ENCODE measurements around the gene C12orf60. TPM values are rescaled to one million over a fixed set of nuclear protein-coding genes. Genes with fewer than 3 reads are reported as not detected.

The C12orf60 gene
- total and polyA plus RNA-seq, 2 experiments from 2014 or later, result 1.0 to 1.7 TPM

GRCh38 chr12:14844401-14844800 lies 40.9 kb downstream of the C12orf60 start:
- H3K36me3 ChIP-seq, result no peaks in the 10 kb centered on the region
- no peak overlapping the region for H3K4me3 ChIP-seq
- DNase-seq (ENCODE audit: low read depth in 1 of 2, low spot score in 1 of 2), result no peak
- no peak overlapping the region for H3K27ac ChIP-seq
- TF ChIP-seq CTCF (IDR thresholded peaks at IDR 0.05; ENCODE audit: low read depth, low read length), result no peak
- no peaks in the 10 kb centered on the region for H3K4me1 ChIP-seq (ENCODE audit: low read depth)
- no peaks in the 10 kb centered on the region for H3K27me3 ChIP-seq
- no peaks in the 10 kb centered on the region for H3K9me3 ChIP-seq (ENCODE audit: low read depth)

DNA sequence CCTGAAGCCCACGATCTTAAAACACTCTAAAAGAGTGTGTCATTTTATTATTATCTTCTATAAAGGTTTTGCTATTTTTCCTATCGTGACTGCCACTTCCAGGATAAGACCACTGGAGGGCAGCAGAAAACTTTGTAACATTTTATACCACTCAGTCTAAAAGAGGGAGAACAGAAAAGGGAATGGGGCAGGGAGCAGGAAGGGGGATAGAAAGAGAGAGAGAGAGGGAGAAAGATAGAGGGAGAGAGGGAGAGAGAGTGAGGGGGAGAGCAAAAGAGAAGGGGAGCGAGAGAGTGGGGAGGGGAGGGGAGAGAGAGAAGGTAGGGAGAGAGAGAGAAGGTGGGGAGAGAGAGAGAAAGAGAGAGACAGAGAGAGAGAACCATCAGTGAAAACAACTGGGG lies 41.9 kb downstream of the C12orf60 start:
- peak; percentile 74 for TF ChIP-seq CTCF (IDR thresholded peaks at IDR 0.05; ENCODE audit: low read depth, low read length)
- no peak overlapping the region for H3K27ac ChIP-seq
- H3K4me3 ChIP-seq, result no peak overlapping the region

DNA sequence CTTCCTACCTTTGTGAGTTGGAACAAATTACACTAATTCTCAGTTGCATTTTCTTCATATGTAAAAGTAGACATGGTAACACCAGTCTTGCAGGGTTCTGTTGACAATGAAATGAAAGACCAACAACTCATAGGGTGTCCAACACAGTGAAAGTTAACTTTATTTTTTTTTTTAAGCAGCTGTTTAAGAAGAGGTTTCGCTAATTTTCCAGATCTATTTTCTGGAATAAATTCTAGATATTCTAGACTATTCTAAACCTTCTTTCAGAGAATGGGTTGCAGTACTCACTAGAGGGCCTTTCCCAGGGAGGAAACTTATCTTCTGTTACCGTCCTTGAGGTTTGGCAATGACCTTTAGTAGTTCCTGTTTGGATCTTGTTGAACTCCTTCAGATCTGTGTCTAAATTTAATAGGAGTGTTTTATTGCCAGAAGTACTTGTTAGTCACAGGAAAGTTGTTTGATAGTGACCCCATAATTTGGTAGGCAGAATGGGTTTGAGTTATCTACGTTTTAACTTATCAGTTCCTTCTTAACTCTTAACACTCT lies 42.6 kb downstream of the C12orf60 start:
- no peak overlapping the region for H3K27ac ChIP-seq
- no peak overlapping the region for H3K4me3 ChIP-seq
- DNase-seq (ENCODE audit: low read depth in 1 of 2, low spot score in 1 of 2), result peak in 1 of 2 donors; percentile 78
- H3K9me3 ChIP-seq (ENCODE audit: low read depth), result no peaks in the 10 kb centered on the region
- peak; percentile 16 for TF ChIP-seq CTCF (IDR thresholded peaks at IDR 0.05; ENCODE audit: low read depth, low read length)
- no peaks in the 10 kb centered on the region for H3K27me3 ChIP-seq
- H3K4me1 ChIP-seq (ENCODE audit: low read depth), result no peaks in the 10 kb centered on the region
- H3K36me3 ChIP-seq, result no peaks in the 10 kb centered on the region

More for the DNA sequence above, 41.9 kb downstream of the C12orf60 start:
- H3K4me1 ChIP-seq (ENCODE audit: low read depth), result no peaks in the 10 kb centered on the region
- no peaks in the 10 kb centered on the region for H3K27me3 ChIP-seq
- H3K9me3 ChIP-seq (ENCODE audit: low read depth), result no peaks in the 10 kb centered on the region
- H3K36me3 ChIP-seq, result no peaks in the 10 kb centered on the region
- peak; percentile 76 to 80 for DNase-seq (ENCODE audit: low read depth in 1 of 2, low spot score in 1 of 2)

GRCh38 chr12:14846876-14847580 lies 43.6 kb downstream of the C12orf60 start:
- no peak overlapping the region for H3K4me3 ChIP-seq
- H3K4me1 ChIP-seq (ENCODE audit: low read depth), result no peaks in the 10 kb centered on the region
- H3K36me3 ChIP-seq, result no peaks in the 10 kb centered on the region
- no peak for TF ChIP-seq CTCF (IDR thresholded peaks at IDR 0.05; ENCODE audit: low read depth, low read length)
- H3K27ac ChIP-seq, result no peak overlapping the region
- no peaks in the 10 kb centered on the region for H3K27me3 ChIP-seq
- peak in 1 of 2 donors; percentile 50 for DNase-seq (ENCODE audit: low read depth in 1 of 2, low spot score in 1 of 2)
- no peaks in the 10 kb centered on the region for H3K9me3 ChIP-seq (ENCODE audit: low read depth)

GRCh38 chr12:14849661-14850060 lies 46.2 kb downstream of the C12orf60 start:
- Histone ChIP-seq H3K4me3 (no peak overlapping the region), H3K9me3 (ENCODE audit: low read depth) (no peaks in the 10 kb centered on the region), H3K36me3 (no peaks in the 10 kb centered on the region), H3K27ac (no peak overlapping the region), H3K27me3 (no peaks in the 10 kb centered on the region), H3K4me1 (ENCODE audit: low read depth) (no peaks in the 10 kb centered on the region)
- peak in 1 of 2 donors; percentile 79 for DNase-seq (ENCODE audit: low read depth in 1 of 2, low spot score in 1 of 2)
- TF ChIP-seq CTCF (IDR thresholded peaks at IDR 0.05; ENCODE audit: low read depth, low read length), result no peak
